HG03280 (cell line): ENCODE data around the gene EDIL3.
"Not testable (repeated sequence)": the region's sequence is repeated elsewhere in the genome, so short reads cannot be mapped to it uniquely, and the experiment has no call there.

ENCODE experiments used
- ATAC-seq: cut with Tn5 transposase; IDR thresholded peaks from one replicate; pipeline ENCODE4 v1.9.1; 2021; ENCODE audit warnings: mild to moderate bottlenecking, moderate library complexity; ENCODE audit not compliant: unreplicated experiment

EDIL3 gene

GRCh38 chr5:84086511-84086910 lies 298.2 kb downstream of the EDIL3 start:
- no peak for ATAC-seq

DNA sequence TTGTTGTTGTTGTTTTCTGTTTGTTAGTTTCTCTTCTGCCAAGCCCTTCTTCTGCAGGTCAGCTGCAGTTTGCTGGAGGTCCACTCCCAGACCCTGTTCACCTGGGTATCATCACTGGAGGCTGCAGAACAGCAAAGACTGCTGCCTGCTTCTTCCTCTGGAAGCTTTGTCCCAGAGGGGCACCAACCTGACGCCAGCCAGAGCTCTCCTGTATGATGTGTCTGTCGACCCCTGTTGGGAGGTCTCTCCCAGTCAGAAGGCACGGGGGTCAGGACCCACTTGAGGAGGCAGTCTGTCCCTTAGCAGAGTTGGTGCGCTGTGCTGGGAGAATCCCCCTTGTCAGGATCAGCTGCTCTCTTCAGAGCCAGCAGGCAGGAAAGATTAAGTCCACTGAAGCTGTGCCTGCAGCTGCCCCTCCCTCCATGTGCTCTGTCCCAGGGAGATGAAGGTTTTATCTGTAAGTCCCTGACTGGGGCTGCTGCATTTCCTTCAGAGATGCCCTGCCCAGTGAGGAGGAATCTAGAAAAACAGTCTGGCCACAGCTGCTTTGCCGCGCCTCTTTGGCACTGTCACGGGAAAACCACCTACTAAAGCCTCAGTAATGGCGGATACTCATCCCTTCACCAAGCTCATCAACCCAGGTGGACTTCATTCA lies 299.2 kb downstream of the EDIL3 start:
- no peak for ATAC-seq

- ATAC-seq = no peak
These were observed 303.8 kb downstream of the EDIL3 start for GRCh38 chr5:84080908-84081307.

- no peak for ATAC-seq
These were observed 312.3 kb downstream of the EDIL3 start for GRCh38 chr5:84072339-84072738.

- ATAC-seq = no peak
These were observed 315.0 kb downstream of the EDIL3 start for GRCh38 chr5:84069608-84070179.

DNA sequence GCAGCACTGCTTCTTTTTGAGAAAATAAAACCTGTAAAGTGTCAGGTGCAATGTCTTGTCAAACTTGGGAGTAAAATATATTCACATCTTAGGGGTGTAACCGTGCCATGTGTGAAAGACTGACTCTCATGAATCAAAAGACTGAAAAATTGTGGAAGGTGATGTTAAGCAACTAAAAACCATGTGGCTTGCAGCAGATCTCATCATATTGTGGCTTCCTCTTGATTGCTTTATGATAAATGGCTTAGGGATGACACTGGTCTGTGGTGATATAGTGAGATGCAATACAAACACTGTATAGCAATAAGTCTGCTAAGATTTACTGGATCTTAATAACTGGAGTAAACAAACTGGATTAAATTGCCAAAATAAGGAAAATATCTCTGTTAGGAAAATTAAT lies 321.6 kb downstream of the EDIL3 start:
- no peak for ATAC-seq

DNA sequence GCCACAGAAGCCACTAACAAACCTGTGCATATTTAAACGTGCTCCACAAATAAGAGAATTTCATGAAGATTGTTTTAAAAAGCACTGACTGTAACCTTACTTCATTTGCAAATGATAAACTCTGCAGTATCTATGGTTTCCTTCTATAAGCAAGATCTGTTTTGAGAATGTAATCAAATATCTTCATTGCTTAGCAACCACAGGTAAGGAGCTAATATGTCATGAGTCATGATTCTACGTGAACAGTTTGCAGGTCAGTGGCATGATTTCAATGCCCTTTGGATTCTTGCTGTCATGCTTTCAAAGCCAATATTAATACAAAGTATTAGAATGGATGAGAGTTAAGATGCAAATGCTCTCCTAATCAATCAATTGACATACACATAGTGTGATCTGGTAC lies 325.0 kb downstream of the EDIL3 start:
- ATAC-seq = no peak

GRCh38 chr5:84058561-84058960 lies 326.1 kb downstream of the EDIL3 start:
- no peak for ATAC-seq

DNA sequence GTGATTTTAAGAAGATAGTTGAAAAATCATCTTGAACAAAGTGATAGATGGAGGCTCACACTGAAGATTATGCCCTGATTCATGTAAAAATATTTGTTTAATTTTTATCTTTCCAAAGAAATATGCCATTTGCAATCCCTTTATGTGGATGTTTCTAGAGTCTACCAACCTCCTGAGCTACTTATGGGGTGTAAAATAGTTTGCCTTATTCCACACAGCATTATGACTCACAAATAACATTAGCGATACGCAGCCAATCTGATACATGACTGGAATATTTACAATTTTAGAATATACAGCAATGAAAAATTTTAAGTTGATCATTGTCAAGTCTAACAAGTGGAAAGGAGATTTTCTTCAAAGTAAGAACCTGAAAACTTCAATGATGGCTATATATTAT lies 327.5 kb downstream of the EDIL3 start:
- no peak for ATAC-seq

DNA sequence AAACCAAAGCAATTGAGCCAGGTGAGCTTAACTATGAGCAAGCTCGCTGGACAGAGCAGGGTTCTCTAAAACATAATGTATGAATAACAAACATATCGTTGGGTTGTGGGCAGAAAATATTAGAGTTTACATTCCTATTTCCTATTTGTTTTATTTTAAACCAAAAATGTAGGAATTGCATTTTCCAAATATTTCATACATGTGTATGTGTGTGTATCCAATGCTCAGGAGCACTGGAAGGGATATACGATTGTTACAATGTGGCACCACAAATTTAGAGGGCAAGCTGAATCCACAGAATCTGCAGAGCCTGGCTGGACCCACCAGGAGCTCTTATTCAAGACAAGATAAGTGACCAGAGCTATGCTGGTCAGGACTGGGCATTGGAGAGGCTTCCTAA lies 338.7 kb downstream of the EDIL3 start:
- no peak for ATAC-seq

DNA sequence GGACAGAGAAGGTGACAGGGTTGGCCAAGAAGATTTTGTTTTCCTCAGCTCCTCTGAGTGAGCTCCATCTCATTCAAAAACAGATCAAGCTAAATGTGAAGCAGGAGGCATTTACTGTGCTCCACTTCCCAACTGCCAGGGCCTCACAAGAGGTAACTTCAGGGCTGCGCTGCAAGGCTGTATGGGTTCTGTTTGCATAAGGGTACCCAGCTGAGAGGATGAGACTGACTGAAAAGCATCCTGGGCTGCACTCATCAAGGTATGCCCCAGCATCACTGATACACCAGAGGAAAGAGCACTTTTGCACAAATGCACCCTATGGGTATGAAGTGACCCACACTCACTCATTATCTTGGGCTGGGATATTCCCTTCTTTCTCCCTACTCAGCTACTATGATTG lies 347.8 kb downstream of the EDIL3 start:
- no peak for ATAC-seq

DNA sequence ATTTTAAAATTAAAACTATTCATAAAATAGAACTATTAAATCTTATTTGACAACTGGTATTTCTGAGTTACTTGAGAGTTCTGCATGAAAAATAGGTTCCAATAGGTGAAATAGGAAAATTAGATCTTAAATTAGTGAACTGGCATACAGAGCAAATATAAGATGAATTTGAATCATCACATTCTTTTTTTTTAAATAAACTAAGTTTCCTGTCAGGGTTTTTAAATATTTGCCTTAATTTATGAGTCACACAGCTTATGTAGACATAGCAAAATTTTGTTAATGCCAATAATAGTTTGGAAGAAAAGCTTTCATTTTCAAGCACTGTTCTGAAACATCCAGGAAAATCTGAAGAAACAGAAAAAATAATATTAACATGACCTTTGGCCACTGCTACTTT lies 352.4 kb downstream of the EDIL3 start:
- ATAC-seq = no peak

DNA sequence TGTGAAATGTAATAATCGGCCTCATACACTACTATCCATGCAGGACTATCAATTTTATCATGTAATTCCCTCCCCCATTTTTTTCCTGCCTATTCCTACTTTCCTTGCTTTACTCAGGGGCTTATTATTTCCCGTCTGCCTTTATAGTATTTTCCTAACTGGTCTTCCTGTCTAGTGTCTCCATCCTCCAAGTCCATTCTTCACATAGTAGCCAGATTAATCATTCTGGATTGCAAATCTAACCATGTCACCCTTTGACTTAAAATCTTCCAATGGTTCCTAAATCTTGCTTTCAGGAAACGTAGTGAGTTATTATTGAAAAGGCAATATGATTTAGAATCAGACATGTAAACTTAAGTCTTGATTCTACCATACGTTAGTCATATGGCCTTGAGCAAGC lies 356.6 kb downstream of the EDIL3 start:
- no peak for ATAC-seq

DNA sequence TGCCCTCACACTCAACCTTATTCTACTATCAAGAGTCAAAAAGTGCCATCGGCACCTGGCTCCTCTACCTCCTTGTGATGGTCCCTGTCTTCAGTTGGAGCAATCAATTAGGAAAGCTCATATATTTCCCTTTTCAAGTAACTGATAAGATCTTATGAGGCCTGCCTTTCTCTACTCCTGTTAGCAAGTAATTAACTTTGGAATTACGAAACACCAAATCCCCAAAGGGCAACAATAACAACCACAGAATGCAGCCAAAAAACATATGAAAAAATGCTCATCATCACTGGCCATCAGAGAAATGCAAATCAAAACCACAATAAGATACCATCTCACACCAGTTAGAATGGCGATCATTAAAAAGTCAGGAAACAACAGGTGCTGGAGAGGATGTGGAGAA lies 366.2 kb downstream of the EDIL3 start:
- ATAC-seq = not testable (repeated sequence)

GRCh38 chr5:84017523-84018172 lies 367.0 kb downstream of the EDIL3 start:
- no peak for ATAC-seq

GRCh38 chr5:84016085-84016484 lies 368.6 kb downstream of the EDIL3 start:
- ATAC-seq = no peak

- ATAC-seq = no peak
These were observed 369.7 kb downstream of the EDIL3 start for GRCh38 chr5:84014966-84015365.

GRCh38 chr5:83993803-83994202 lies 390.9 kb downstream of the EDIL3 start:
- no peak for ATAC-seq

GRCh38 chr5:83991566-83992224 lies 393.0 kb downstream of the EDIL3 start:
- no peak for ATAC-seq

DNA sequence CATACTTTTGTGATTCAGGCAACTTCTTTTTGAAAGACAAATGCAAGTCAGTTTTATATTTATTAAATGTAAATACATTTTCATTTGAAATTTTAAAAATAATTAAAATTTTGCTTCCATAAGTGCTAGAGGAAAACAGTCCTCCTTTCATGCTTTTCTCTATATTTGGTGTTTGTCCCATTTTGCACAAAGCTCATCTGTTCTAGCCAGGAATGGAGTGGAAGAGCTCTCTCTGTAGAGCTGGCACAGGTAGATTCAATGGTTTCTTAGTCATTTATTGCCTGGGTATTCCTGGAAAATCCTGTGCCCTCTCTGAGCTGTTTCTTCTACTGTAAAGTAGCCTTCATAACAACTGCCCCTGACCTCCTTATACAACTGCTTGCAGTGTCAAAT lies 396.4 kb downstream of the EDIL3 start:
- ATAC-seq = no peak

DNA sequence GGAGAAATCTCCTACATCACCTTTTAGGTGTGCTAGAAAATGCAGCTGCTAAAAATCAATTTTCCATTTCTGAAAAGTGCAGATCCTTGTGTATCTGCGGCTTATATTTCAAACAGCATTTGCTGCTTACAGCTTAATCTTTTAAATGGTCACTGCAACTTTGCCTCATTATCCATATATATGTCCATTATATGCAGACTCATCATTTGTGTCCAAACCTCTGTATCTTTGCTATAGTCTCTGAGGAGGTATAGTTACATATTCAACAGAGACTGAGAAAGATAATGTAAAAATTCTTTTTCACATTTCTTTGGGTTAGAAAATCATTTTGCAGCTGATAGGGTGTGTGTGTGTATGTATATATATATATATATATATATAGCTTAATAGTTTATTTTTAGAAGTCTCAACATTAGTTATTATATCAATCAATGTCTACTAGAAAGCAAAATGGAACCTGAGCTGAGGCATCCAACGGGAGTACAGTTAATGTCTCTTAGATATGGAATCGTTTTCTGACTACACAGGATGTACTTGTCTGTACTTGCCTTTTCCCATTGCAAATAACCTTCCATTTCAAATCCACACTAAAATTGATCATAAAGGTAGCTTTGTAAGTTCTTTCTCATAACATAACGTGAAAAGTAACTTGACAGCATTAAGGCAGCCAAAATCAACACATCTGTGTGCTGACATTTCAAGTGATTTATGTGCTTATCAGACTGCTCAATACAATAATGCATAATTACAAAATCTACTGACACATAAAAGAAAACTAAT lies 397.0 kb downstream of the EDIL3 start:
- ATAC-seq = no peak
